ENCODE results near the gene C2orf92.

C2orf92 gene

GRCh38 chr2:97697252-97698235, 28.0 kb downstream of the C2orf92 start:
- Histone ChIP-seq H3K27ac (ENCODE audit: low read depth, low read length) (no peak overlapping the region), H3K27me3 (ENCODE audit: insufficient read depth, low read length) (no peaks in the 10 kb centered on the region; the same call in 1 of the 2 replicates), H3K9me3 (ENCODE audit: insufficient read depth, low read depth, low read length) (no peaks in the 10 kb centered on the region), H3K9ac (ENCODE audit: low read depth, low read length) (no peak overlapping the region), H3K4me1 (ENCODE audit: insufficient read depth, low read length) (no peaks in the 10 kb centered on the region), H3K36me3 (ENCODE audit: insufficient read depth, low read length) (no peaks in the 10 kb centered on the region), H3K4me3 (ENCODE audit: low read length) (no peak overlapping the region)
- WGBS, result 31% methylated on average over 13 of the region's 14 CpGs

GRCh38 chr2:97698530-97698929, 29.0 kb downstream of the C2orf92 start:
- no peaks in the 10 kb centered on the region; the same call in 1 of the 2 replicates for H3K27me3 ChIP-seq (ENCODE audit: insufficient read depth, low read length)
- no peak overlapping the region for H3K9ac ChIP-seq (ENCODE audit: low read depth, low read length)
- H3K9me3 ChIP-seq (ENCODE audit: insufficient read depth, low read depth, low read length), result no peaks in the 10 kb centered on the region
- H3K4me3 ChIP-seq (ENCODE audit: low read length), result no peak overlapping the region
- no peaks in the 10 kb centered on the region for H3K36me3 ChIP-seq (ENCODE audit: insufficient read depth, low read length)
- H3K4me1 ChIP-seq (ENCODE audit: insufficient read depth, low read length), result no peaks in the 10 kb centered on the region
- no peak overlapping the region for H3K27ac ChIP-seq (ENCODE audit: low read depth, low read length)
- 100% methylated on average over 4 of the region's 4 CpGs for WGBS

- H3K27ac ChIP-seq (ENCODE audit: low read depth, low read length), result no peak overlapping the region
- WGBS, result 67% methylated on average over 11 of the region's 11 CpGs
- H3K9me3 ChIP-seq (ENCODE audit: insufficient read depth, low read depth, low read length), result no peaks in the 10 kb centered on the region
- H3K4me3 ChIP-seq (ENCODE audit: low read length), result no peak overlapping the region
- no peak overlapping the region for H3K9ac ChIP-seq (ENCODE audit: low read depth, low read length)
- no peaks in the 10 kb centered on the region; the same call in 1 of the 2 replicates for H3K27me3 ChIP-seq (ENCODE audit: insufficient read depth, low read length)
- no peaks in the 10 kb centered on the region for H3K4me1 ChIP-seq (ENCODE audit: insufficient read depth, low read length)
- H3K36me3 ChIP-seq (ENCODE audit: insufficient read depth, low read length), result no peaks in the 10 kb centered on the region
Observed at GRCh38 chr2:97699765-97700444, 30.4 kb downstream of the C2orf92 start.

- 79% methylated on average over 13 of the region's 13 CpGs for WGBS
- Histone ChIP-seq H3K4me3 (ENCODE audit: low read length) (no peak overlapping the region), H3K4me1 (ENCODE audit: insufficient read depth, low read length) (no peaks in the 10 kb centered on the region), H3K36me3 (ENCODE audit: insufficient read depth, low read length) (no peaks in the 10 kb centered on the region), H3K27ac (ENCODE audit: low read depth, low read length) (no peak overlapping the region), H3K9ac (ENCODE audit: low read depth, low read length) (no peak overlapping the region), H3K9me3 (ENCODE audit: insufficient read depth, low read depth, low read length) (no peaks in the 10 kb centered on the region), H3K27me3 (ENCODE audit: insufficient read depth, low read length) (no peaks in the 10 kb centered on the region; the same call in 1 of the 2 replicates)
Observed at GRCh38 chr2:97701186-97701585, 31.7 kb downstream of the C2orf92 start.

GRCh38 chr2:97701851-97702465, 32.4 kb downstream of the C2orf92 start:
- Histone ChIP-seq H3K4me1 (ENCODE audit: insufficient read depth, low read length) (no peaks in the 10 kb centered on the region), H3K9me3 (ENCODE audit: insufficient read depth, low read depth, low read length) (no peaks in the 10 kb centered on the region), H3K4me3 (ENCODE audit: low read length) (no peak overlapping the region), H3K36me3 (ENCODE audit: insufficient read depth, low read length) (no peaks in the 10 kb centered on the region), H3K27me3 (ENCODE audit: insufficient read depth, low read length) (no peaks in the 10 kb centered on the region; the same call in 1 of the 2 replicates), H3K27ac (ENCODE audit: low read depth, low read length) (no peak overlapping the region), H3K9ac (ENCODE audit: low read depth, low read length) (no peak overlapping the region)
- WGBS, result 95% methylated on average over 6 of the region's 6 CpGs

- Histone ChIP-seq H3K27ac (ENCODE audit: low read depth, low read length) (no peak overlapping the region), H3K4me3 (ENCODE audit: low read length) (no peak overlapping the region), H3K9ac (ENCODE audit: low read depth, low read length) (no peak overlapping the region), H3K27me3 (ENCODE audit: insufficient read depth, low read length) (no peaks in the 10 kb centered on the region; the same call in 1 of the 2 replicates), H3K36me3 (ENCODE audit: insufficient read depth, low read length) (no peaks in the 10 kb centered on the region), H3K4me1 (ENCODE audit: insufficient read depth, low read length) (no peaks in the 10 kb centered on the region), H3K9me3 (ENCODE audit: insufficient read depth, low read depth, low read length) (no peaks in the 10 kb centered on the region)
- WGBS, result 90% methylated on average over 15 of the region's 19 CpGs
Observed at GRCh38 chr2:97702731-97703470, 33.4 kb downstream of the C2orf92 start.

GRCh38 chr2:97703741-97704140, 34.2 kb downstream of the C2orf92 start:
- 94% methylated on average over 1 of the region's 3 CpGs for WGBS
- no peaks in the 10 kb centered on the region; the same call in 1 of the 2 replicates for H3K27me3 ChIP-seq (ENCODE audit: insufficient read depth, low read length)
- H3K36me3 ChIP-seq (ENCODE audit: insufficient read depth, low read length), result no peaks in the 10 kb centered on the region
- H3K4me1 ChIP-seq (ENCODE audit: insufficient read depth, low read length), result no peaks in the 10 kb centered on the region
- no peak overlapping the region for H3K27ac ChIP-seq (ENCODE audit: low read depth, low read length)
- H3K9ac ChIP-seq (ENCODE audit: low read depth, low read length), result no peak overlapping the region
- H3K9me3 ChIP-seq (ENCODE audit: insufficient read depth, low read depth, low read length), result no peaks in the 10 kb centered on the region
- no peak overlapping the region for H3K4me3 ChIP-seq (ENCODE audit: low read length)

GRCh38 chr2:97704989-97705388, 35.5 kb downstream of the C2orf92 start:
- H3K27ac ChIP-seq (ENCODE audit: low read depth, low read length), result no peak overlapping the region
- H3K36me3 ChIP-seq (ENCODE audit: insufficient read depth, low read length), result no peaks in the 10 kb centered on the region
- H3K27me3 ChIP-seq (ENCODE audit: insufficient read depth, low read length), result no peaks in the 10 kb centered on the region; the same call in 1 of the 2 replicates
- H3K9me3 ChIP-seq (ENCODE audit: insufficient read depth, low read depth, low read length), result no peaks in the 10 kb centered on the region
- H3K9ac ChIP-seq (ENCODE audit: low read depth, low read length), result no peak overlapping the region
- H3K4me3 ChIP-seq (ENCODE audit: low read length), result no peak overlapping the region
- H3K4me1 ChIP-seq (ENCODE audit: insufficient read depth, low read length), result no peaks in the 10 kb centered on the region
- WGBS, result 97% methylated on average over 5 of the region's 5 CpGs

- H3K27me3 ChIP-seq (ENCODE audit: insufficient read depth, low read length), result no peaks in the 10 kb centered on the region
- H3K4me1 ChIP-seq (ENCODE audit: insufficient read depth, low read length), result no peaks in the 10 kb centered on the region
- no peaks in the 10 kb centered on the region for H3K9me3 ChIP-seq (ENCODE audit: insufficient read depth, low read depth, low read length)
- no peak overlapping the region for H3K4me3 ChIP-seq (ENCODE audit: low read length)
- no peaks in the 10 kb centered on the region for H3K36me3 ChIP-seq (ENCODE audit: insufficient read depth, low read length)
- H3K9ac ChIP-seq (ENCODE audit: low read depth, low read length), result no peak overlapping the region
- H3K27ac ChIP-seq (ENCODE audit: low read depth, low read length), result no peak overlapping the region
- WGBS, result 95% methylated on average over 13 of the region's 13 CpGs
Observed at GRCh38 chr2:97706112-97706511, 36.6 kb downstream of the C2orf92 start.

- 84% methylated on average over 11 of the region's 11 CpGs for WGBS
Observed at GRCh38 chr2:97706708-97707345, 37.3 kb downstream of the C2orf92 start.

More at GRCh38 chr2:97706708-97707345, 37.3 kb downstream of the C2orf92 start:
- Histone ChIP-seq H3K27ac (ENCODE audit: low read depth, low read length) (no peak overlapping the region), H3K9ac (ENCODE audit: low read depth, low read length) (no peak overlapping the region), H3K36me3 (ENCODE audit: insufficient read depth, low read length) (no peaks in the 10 kb centered on the region), H3K27me3 (ENCODE audit: insufficient read depth, low read length) (no peaks in the 10 kb centered on the region), H3K4me1 (ENCODE audit: insufficient read depth, low read length) (no peaks in the 10 kb centered on the region), H3K9me3 (ENCODE audit: insufficient read depth, low read depth, low read length) (no peaks in the 10 kb centered on the region), H3K4me3 (ENCODE audit: low read length) (no peak overlapping the region)

Measured in HUES64 (cell line).